HL-60/S4 treated with phorbol 12-myristate 13-acetate at 8.2 ng/mL for 4 days and 3 days (cell line): ENCODE measurements around the gene ELP5.

Experiments used
- in situ Hi-C: fragments of 300-500 bp; cut with MboI; formaldehyde crosslinking; loops from 2 replicates; pipeline ENCODE4 v1.15.0; 2022; ENCODE audit warnings: low sequenced_read_pairs

The ELP5 gene

GRCh38 chr17:7282752-7283321, 30.8 kb downstream of the ELP5 start:
- in situ Hi-C loops, result no loop called here

GRCh38 chr17:7283471-7284216, 31.6 kb downstream of the ELP5 start:
- in situ Hi-C loops, result no loop called here

- in situ Hi-C loops, result no loop called here
These were observed 32.9 kb downstream of the ELP5 start for GRCh38 chr17:7284911-7285310.

- in situ Hi-C loops, result no loop called here
These were observed 33.7 kb downstream of the ELP5 start for GRCh38 chr17:7285679-7286078.

GRCh38 chr17:7289256-7290032, 37.4 kb downstream of the ELP5 start:
- in situ Hi-C loops, result no loop called here

- in situ Hi-C loops, result no loop called here
These were observed 38.2 kb downstream of the ELP5 start for GRCh38 chr17:7290166-7290565.

- in situ Hi-C loops, result no loop called here
These were observed 38.7 kb downstream of the ELP5 start for GRCh38 chr17:7290685-7291084.

- in situ Hi-C loops, result no loop called here
These were observed 40.2 kb downstream of the ELP5 start for GRCh38 chr17:7292194-7292593.

GRCh38 chr17:7292729-7293128, 40.7 kb downstream of the ELP5 start:
- in situ Hi-C loops, result no loop called here

- in situ Hi-C loops, result no loop called here
These were observed 41.1 kb downstream of the ELP5 start for GRCh38 chr17:7293159-7293558.

GRCh38 chr17:7293816-7294613, 42.0 kb downstream of the ELP5 start:
- in situ Hi-C loops, result no loop called here

- in situ Hi-C loops, result no loop called here
These were observed 42.7 kb downstream of the ELP5 start, which contains the start of gene YBX2 for GRCh38 chr17:7294614-7295153. TSS of gene YBX2 (minus strand) at chr17:7294639. CDS start at chr17:7294500, 139 bp downstream.

GRCh38 chr17:7295230-7296180, 43.5 kb downstream of the ELP5 start:
- in situ Hi-C loops, result no loop called here

- in situ Hi-C loops, result no loop called here
These were observed 44.3 kb downstream of the ELP5 start for GRCh38 chr17:7296189-7296861.

- in situ Hi-C loops, result no loop called here
These were observed 52.2 kb downstream of the ELP5 start for GRCh38 chr17:7304179-7304578.

- in situ Hi-C loops, result no loop called here
These were observed 55.1 kb downstream of the ELP5 start, which contains the start of gene EIF5A for GRCh38 chr17:7306911-7307685. TSS of gene EIF5A (plus strand) at chr17:7307628. CDS start at chr17:7309636, 2,008 bp downstream.

- in situ Hi-C loops, result no loop called here
These were observed 55.9 kb downstream of the ELP5 start for GRCh38 chr17:7307686-7308624.
